Stimulated activated CD8-positive, alpha-beta memory T cell treated with anti-CD3 and anti-CD28 coated beads, Interleukin-2, amount 100 ng/mL, for 48 hours (primary cell): Measurements from ENCODE around the gene MARS2.
"Not testable (repeated sequence)": the region's sequence is repeated elsewhere in the genome, so short reads cannot be mapped to it uniquely, and the experiment has no call there.

Source experiments
- DNase-seq, 2 donors: peaks; one replicate each; pipeline ENCODE4 v3.0.0-alpha.2; 2020; ENCODE audit warnings: low read depth in 2 of 2

Gene MARS2

GRCh38 chr2:197706839-197707207 is 1.7 kb downstream of the MARS2 start:
- no peak for DNase-seq

DNA sequence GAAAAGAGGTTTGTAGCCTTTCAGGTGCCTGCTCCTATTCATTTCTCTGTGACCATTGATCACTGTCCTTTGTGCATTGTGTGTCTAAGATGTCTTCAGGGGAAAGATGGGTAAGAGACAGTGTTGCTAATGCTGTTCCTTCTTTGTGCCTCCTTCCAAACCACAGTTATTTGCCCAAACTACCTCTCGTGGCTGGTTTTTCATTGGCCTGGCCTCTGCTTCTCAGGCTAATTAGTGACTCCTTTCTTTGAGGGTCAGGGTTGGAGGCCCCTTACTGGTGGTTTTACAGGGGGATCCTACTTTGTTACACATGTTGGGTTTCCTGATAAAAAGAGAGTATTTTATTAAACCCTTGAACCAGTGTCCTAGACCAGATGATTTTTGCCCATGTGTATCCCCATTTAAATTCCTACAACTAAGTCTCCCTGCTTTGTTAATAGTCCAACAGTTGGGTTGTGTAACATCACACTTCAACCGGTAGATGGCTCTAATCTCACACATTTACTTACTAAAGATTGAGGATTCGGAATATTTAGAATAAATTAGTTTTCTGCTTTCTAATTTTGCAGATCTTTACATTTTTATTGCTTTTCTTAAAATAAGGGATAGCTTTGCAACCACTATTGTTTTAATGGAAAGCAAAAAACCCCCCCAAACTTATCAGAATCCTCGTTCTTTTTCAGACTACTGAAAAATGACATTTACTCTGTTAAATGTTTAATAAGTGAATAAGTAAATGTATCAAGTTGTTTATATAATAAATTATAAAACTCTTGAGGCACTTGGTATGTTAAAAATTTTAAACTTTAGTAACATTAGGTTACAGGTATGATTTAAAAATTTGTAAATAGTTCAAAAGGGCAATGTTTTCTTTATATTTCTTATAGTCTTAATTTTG is 2.4 kb downstream of the MARS2 start:
- no peak for DNase-seq

- DNase-seq = no peak
Observed at GRCh38 chr2:197708331-197708730, 3.2 kb downstream of the MARS2 start.

- DNase-seq = not testable (repeated sequence)
Observed at GRCh38 chr2:197709140-197709539, 4.0 kb downstream of the MARS2 start.

GRCh38 chr2:197710424-197711042 is 5.4 kb downstream of the MARS2 start:
- no peak for DNase-seq

DNA sequence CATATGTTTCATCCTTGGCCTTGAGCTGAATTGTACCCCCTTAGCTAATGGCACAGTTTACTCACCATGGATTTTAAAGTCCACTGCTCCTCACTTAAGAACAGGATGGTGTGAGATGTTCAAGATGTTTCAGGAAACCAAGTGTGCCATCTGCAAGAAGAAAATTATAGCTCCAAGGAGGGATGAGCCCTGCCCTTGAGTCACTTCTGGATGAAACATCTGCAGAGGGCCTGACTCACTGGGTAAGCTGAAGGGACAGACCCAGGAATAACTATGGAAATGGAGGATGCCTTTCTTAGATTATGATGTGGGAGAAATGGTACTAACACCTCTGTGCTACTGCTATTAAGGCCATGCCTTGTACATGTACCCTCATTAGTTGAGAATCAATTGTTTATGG is 6.4 kb downstream of the MARS2 start:
- DNase-seq = no peak

GRCh38 chr2:197713271-197713670 is 8.1 kb downstream of the MARS2 start:
- DNase-seq = no peak

- no peak for DNase-seq
Observed at GRCh38 chr2:197717863-197718262, 12.7 kb downstream of the MARS2 start.

DNA sequence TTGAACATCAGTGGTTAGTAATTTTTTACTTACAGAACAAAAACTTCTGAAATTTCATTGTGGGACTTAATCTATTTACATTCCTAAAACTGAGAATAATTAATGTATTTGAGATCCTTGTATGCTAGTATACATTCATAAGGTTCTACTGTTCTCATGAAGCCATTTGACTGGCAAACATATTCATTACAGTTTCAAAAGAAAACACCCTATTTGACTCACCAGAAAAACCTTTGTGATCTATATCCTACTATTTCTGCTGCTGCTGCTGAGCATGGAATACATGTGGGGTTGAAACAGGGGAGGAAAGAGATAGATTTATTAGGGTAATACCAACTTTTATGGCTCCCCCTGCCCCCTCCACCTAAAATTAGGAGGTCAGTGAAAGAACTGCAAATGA is 21.8 kb downstream of the MARS2 start:
- DNase-seq = no peak

- DNase-seq = not testable (repeated sequence)
Observed at GRCh38 chr2:197728555-197729544, 23.7 kb downstream of the MARS2 start.

DNA sequence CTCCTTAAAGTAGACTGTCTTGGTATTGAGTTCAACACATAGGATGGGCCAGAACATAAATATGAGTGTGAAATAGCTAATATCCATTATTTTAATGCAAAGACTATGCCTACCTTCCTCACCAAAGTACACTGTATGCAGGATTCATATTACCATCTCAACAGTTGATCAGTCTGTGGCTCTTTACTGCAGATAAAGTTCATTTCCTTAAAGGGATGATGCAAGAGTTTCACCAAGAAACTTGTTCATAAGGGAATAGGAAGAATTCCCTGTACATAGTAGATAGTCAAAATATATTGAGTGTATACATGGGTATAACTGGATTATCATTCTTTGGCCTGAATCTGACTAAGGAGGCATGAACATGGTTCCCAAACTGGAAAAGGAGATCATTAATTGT is 35.0 kb downstream of the MARS2 start:
- no peak for DNase-seq
